Right cardiac atrium (tissue), 5 donors: ENCODE measurements around the gene LRRC63. TPM values are rescaled to one million over a fixed set of nuclear protein-coding genes. Genes with fewer than 3 reads are reported as not detected.

ENCODE experiments used
- ATAC-seq, 2 donors: fragments of 200-7000 bp; cut with Tn5 transposase; one replicate each; pipeline versions ENCODE4 v1.8.0 to v1.9.1; 2020; ENCODE audit warnings: moderate library complexity in 2 of 2, mild to moderate bottlenecking in 1 of 2
- DNase-seq, 3 donors: peaks; one replicate each; pipeline ENCODE4 v3.0.0-alpha.2; 2020
- H3K27ac ChIP-seq: one replicate; pipeline ENCODE4 v1.5.1; 2013; ENCODE audit warnings: mild to moderate bottlenecking, low read length, control low read depth, moderate library complexity
- H3K27me3 ChIP-seq: one replicate; pipeline ENCODE4 v1.6.1; 2013; ENCODE audit not compliant: control insufficient read depth, insufficient read depth
- H3K4me1 ChIP-seq: one replicate; pipeline ENCODE4 v1.6.1; 2013; ENCODE audit warnings: low read length; ENCODE audit not compliant: control insufficient read depth, insufficient read depth
- H3K4me3 ChIP-seq: one replicate; pipeline ENCODE4 v1.5.1; 2013; ENCODE audit warnings: low read length, control low read depth
- H3K9me3 ChIP-seq: one replicate; pipeline ENCODE4 v1.6.1; 2013; ENCODE audit warnings: low read length; ENCODE audit not compliant: control insufficient read depth
- whole genome bisulfite sequencing: extraction: QIAGEN DNeasy Blood & Tissue Kit; methylation state at CpG from one replicate; pipeline ENCODE4 v1.1.7; 2013; 5-methylcytosine and 5-hydroxymethylcytosine counted together
- intact Hi-C, 4 donors: fragments of 100-400 bp; cut with DNase I; formaldehyde crosslinking; loops; one replicate each; pipeline versions ENCODE4 v1.11.0 to v1.14.0; 2022 to 2023
- polyA plus RNA-seq: library from polyadenylated mRNA; stranded (reverse); fragments of 200-250 nt; gene quantifications from one replicate; pipeline ENCODE4 v1.2.3, GENCODE V29; 2013
- total RNA-seq, 4 donors: library from RNA; stranded (reverse); fragmentation: NEBNext Ultra II Directional; extraction: Animal tissue kit (Norgen Biotek cat#: 25700); gene quantifications; one replicate each; pipeline ENCODE4 v1.2.1, GENCODE V29; 2021
- donor health status: healthy with polysubstance abuse.
- donor health status: DM: no; HTN: yes; CAD: no.
- donor health status: DM: no; HTN: no; CAD: no.
- donor health status: DM: no; HTN: yes; CAD: no; lungs with severe emphysema.
- donor health status: DM: yes; HTN: yes; CAD: no.

The LRRC63 gene
- total and polyA plus RNA-seq, 5 donors, result not detected

DNA sequence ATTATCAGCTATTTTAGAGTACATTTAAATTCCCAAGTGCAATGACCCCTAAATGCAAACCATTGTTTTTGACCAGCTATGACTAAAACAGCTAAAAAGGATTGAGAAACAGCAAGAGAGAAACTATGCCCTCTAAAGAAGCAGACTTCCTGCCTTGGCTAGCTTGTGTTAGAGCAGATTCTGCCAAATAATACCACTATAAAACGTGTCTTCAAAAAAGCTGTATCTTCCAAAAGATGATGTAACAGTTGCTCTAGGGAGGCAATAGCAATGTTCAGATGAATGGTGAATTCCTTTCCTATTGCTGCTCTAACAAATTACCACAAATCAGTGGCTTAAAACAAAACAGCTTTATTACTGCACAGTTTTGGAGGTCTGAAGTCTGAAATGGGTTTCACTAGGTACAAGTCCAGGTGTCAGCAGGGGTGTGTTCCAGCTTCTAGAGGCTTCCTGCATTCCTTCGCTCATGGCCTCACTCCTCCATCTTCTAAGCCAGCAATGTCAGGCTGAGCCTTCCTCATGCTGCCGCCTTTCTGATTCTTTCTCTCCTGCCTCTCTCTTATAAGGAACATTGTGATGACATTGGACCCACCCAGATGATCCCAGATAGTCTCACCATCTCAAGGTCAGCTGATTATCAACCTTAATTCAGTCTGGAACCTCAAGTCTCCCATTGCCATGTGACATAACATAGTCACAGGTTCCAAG lies 84.5 kb downstream of the LRRC63 start:
- peak overlapping the region; percentile 3 for H3K27ac ChIP-seq
- peak; percentile 80 to 87 for ATAC-seq
- DNase-seq, result no peak
- peaks cover 3% of the 10 kb centered on the region for H3K4me1 ChIP-seq
- WGBS, result 64% methylated on average over 3 of the region's 3 CpGs
- intact Hi-C loops, result no loop called here
- no peaks in the 10 kb centered on the region for H3K9me3 ChIP-seq
- H3K4me3 ChIP-seq, result no peak overlapping the region
- H3K27me3 ChIP-seq, result no peaks in the 10 kb centered on the region

GRCh38 chr13:46296921-46297320 lies 85.2 kb downstream of the LRRC63 start:
- Histone ChIP-seq H3K9me3 (no peaks in the 10 kb centered on the region), H3K27me3 (no peaks in the 10 kb centered on the region), H3K4me1 (peaks cover 3% of the 10 kb centered on the region), H3K27ac (no peak overlapping the region), H3K4me3 (no peak overlapping the region)
- DNase-seq (peak in 1 of 3 donors; percentile 28), ATAC-seq (peak in 1 of 2 donors; percentile 51)
- intact Hi-C loops, result no loop called here
- 43% methylated on average over 3 of the region's 3 CpGs for WGBS

DNA sequence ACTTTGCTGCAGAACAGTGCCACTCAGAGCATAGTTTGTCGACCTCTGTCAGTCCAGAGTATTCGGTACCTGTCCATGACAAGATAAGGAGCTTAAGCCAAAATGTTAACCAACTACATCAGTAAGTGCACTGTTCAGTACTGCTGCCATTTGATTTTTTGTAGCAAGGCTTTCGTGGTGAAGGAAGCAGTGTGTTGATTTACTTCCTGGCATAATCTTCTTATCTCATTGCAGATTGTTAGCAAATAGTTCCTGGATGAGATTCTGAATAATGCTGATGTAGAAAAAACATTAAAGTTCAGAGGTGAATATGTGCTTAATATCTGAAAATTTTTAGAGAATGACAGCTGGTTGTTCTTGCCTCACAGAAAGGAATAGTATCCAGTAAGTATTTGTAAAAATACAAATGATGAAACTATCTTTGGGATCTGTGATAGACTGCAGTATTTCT lies 85.7 kb downstream of the LRRC63 start:
- H3K27ac ChIP-seq, result no peak overlapping the region
- ATAC-seq, result no peak

DNA sequence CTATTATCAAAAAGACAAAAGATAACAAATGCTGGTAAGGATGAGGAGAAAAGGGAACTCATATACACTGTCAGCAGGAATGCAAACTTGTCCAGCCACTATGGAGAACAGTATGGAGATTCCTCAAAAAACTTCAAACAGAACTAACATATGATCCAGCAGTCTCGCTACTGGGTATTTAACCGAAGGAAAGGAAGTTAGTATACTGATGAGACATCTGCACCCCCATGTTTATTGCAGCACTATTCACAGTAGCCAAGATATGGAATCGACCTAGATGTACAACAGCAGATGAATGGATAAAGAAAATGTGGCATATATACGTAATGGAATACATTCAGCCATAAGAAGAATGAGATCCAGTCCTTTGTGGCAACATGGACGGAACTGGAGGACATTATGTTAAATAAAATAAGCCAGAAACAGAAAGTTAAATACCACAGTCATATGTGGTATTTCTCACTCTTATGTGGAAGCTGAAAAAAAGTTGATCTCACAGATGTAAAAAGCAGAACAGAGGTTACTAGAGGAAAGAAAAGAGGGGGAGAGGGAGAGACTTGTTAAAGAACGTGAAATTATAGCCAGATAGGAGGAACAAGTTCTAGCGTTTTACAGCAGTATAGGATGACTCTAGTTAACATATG lies 92.1 kb downstream of the LRRC63 start:
- Histone ChIP-seq H3K27me3 (peaks cover 2% of the 10 kb centered on the region), H3K4me3 (no peak overlapping the region), H3K4me1 (no peaks in the 10 kb centered on the region), H3K27ac (no peak overlapping the region), H3K9me3 (no peaks in the 10 kb centered on the region)
- no peak for ATAC-seq
- intact Hi-C loops, result no loop called here
- no peak for DNase-seq
- WGBS, result 74% methylated on average over 7 of the region's 7 CpGs

More for the DNA sequence above, 85.7 kb downstream of the LRRC63 start:
- Histone ChIP-seq H3K27me3 (no peaks in the 10 kb centered on the region), H3K4me3 (no peak overlapping the region), H3K4me1 (peaks cover 3% of the 10 kb centered on the region), H3K9me3 (no peaks in the 10 kb centered on the region)
- no peak for DNase-seq
- 54% methylated on average over 3 of the region's 3 CpGs for WGBS
- intact Hi-C loops, result no loop called here

GRCh38 chr13:46304546-46304945 lies 92.8 kb downstream of the LRRC63 start:
- H3K27ac ChIP-seq, result no peak overlapping the region
- intact Hi-C loops, result no loop called here
- WGBS, result 81% methylated on average over 3 of the region's 3 CpGs

DNA sequence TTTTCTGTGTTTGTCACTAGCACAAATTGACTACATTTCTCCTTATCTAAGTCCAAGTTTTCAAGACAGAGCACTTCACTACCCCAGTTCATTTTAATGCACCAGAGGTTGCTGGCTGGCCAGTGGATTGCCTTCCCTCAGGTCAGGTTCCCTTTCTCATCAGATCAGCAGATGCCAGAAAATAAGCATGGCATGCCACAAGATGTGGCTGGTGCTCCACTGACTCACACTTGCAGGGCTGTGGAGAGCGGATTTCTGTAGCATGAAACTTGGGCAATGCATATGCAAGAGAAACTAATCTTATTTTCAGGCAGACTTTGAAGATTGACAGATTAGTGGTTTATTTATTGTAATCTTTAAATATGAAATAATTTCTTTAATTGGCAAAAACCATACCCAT lies 95.8 kb downstream of the LRRC63 start:
- no peak overlapping the region for H3K27ac ChIP-seq
- 88% methylated on average over 1 of the region's 1 CpG for WGBS
- no peak overlapping the region for H3K4me3 ChIP-seq
- H3K4me1 ChIP-seq, result no peaks in the 10 kb centered on the region
- DNase-seq (no peak), ATAC-seq (no peak)
- no peaks in the 10 kb centered on the region for H3K9me3 ChIP-seq
- H3K27me3 ChIP-seq, result peaks cover 2% of the 10 kb centered on the region
- intact Hi-C loops, result no loop called here

More at GRCh38 chr13:46304546-46304945, 92.8 kb downstream of the LRRC63 start:
- no peak for ATAC-seq
- no peak for DNase-seq
- no peak overlapping the region for H3K4me3 ChIP-seq
- H3K9me3 ChIP-seq, result no peaks in the 10 kb centered on the region
- no peaks in the 10 kb centered on the region for H3K4me1 ChIP-seq
- H3K27me3 ChIP-seq, result peaks cover 2% of the 10 kb centered on the region

DNA sequence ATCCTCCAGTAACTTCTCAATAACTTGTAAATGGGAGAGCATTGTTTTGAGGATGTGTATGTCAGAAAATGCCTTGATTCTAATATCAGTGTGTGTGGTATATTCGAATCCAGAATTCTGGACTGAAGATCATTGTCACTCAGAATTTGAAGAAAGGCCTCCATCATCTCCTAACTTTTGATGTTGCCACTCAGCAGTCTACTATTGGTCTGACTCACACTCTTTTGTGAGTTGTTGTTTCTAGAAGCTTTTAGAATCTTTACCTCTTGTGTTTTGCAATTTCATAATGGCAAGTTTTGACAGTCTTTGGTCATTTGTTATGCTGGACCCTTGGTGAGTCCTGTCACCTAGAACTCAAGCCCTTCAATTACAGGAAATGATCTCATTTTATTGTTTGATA lies 98.3 kb downstream of the LRRC63 start:
- intact Hi-C loops, result no loop called here
- Histone ChIP-seq H3K27me3 (peaks cover 2% of the 10 kb centered on the region), H3K4me3 (no peak overlapping the region), H3K9me3 (no peaks in the 10 kb centered on the region), H3K27ac (no peak overlapping the region), H3K4me1 (no peaks in the 10 kb centered on the region)
- no peak for DNase-seq
- no peak for ATAC-seq
- WGBS, result 64% methylated on average over 1 of the region's 1 CpG

- ATAC-seq, result no peak
- no peaks in the 10 kb centered on the region for H3K9me3 ChIP-seq
- no peak overlapping the region for H3K27ac ChIP-seq
- intact Hi-C loops, result no loop called here
- no peak for DNase-seq
- WGBS, result 87% methylated on average over 2 of the region's 2 CpGs
- H3K4me1 ChIP-seq, result no peaks in the 10 kb centered on the region
- H3K27me3 ChIP-seq, result peaks cover 2% of the 10 kb centered on the region
- no peak overlapping the region for H3K4me3 ChIP-seq
Measured at GRCh38 chr13:46311217-46311616, 99.5 kb downstream of the LRRC63 start.

DNA sequence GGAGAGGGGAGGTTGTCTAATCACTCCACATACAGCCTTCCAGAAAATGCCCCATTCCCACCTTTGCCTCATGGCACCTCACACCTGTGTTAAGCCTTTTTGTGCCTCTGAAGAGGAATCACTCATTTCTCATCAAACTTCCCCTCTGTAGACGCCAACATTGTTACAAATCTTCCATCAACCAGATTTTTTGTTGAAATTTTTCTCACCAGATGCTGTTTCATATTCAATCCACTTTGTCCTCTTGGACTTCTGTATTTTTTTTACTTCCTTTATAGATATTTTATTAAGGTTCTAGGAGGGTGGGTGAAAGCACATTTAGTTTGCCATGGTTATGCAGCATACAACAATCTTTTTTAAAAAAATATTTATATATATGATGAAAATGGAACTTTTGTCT lies 101.3 kb downstream of the LRRC63 start:
- Histone ChIP-seq H3K4me3 (no peak overlapping the region), H3K27me3 (peaks cover 2% of the 10 kb centered on the region), H3K4me1 (no peaks in the 10 kb centered on the region), H3K27ac (no peak overlapping the region), H3K9me3 (no peaks in the 10 kb centered on the region)
- intact Hi-C loops, result no loop called here
- ATAC-seq, result no peak
- DNase-seq, result no peak
- WGBS, result 53% methylated on average over 1 of the region's 1 CpG

- H3K27me3 ChIP-seq, result peaks cover under 1% of the 10 kb centered on the region
- no peak overlapping the region for H3K4me3 ChIP-seq
- no peaks in the 10 kb centered on the region for H3K4me1 ChIP-seq
- WGBS, result 87% methylated on average over 6 of the region's 6 CpGs
- ATAC-seq (no peak), DNase-seq (no peak)
- no peak overlapping the region for H3K27ac ChIP-seq
- H3K9me3 ChIP-seq, result no peaks in the 10 kb centered on the region
- intact Hi-C loops, result no loop called here
Measured at GRCh38 chr13:46313432-46314257, 101.9 kb downstream of the LRRC63 start.

- Histone ChIP-seq H3K27me3 (no peaks in the 10 kb centered on the region), H3K27ac (no peak overlapping the region), H3K9me3 (no peaks in the 10 kb centered on the region), H3K4me1 (no peaks in the 10 kb centered on the region), H3K4me3 (no peak overlapping the region)
- 92% methylated on average over 1 of the region's 1 CpG for WGBS
- intact Hi-C loops, result no loop called here
- ATAC-seq (no peak), DNase-seq (no peak)
Measured at GRCh38 chr13:46314587-46314986, 102.9 kb downstream of the LRRC63 start.
